Ovary (tissue), 9 donors: ENCODE results near the gene PPP2R2B. TPM values are rescaled to one million over a fixed set of nuclear protein-coding genes. Genes with fewer than 3 reads are reported as not detected.

Experiments
- DNase-seq, 5 donors: peaks; one replicate each; pipeline ENCODE4 v3.0.0-alpha.2; 2019 to 2020
- H3K27ac ChIP-seq, 2 donors: fragments of 200-600 bp; one replicate each; pipeline versions ENCODE4 v1.5.1 to v1.8.0; 2019 to 2022
- H3K27me3 ChIP-seq: fragments of 200-600 bp; one replicate; pipeline ENCODE4 v1.8.0; 2022
- H3K36me3 ChIP-seq: fragments of 200-600 bp; sonication (generic); one replicate; pipeline ENCODE4 v1.5.1; 2019
- H3K4me1 ChIP-seq: one replicate; pipeline ENCODE4 v1.8.1; 2013; ENCODE audit warnings: mild to moderate bottlenecking, moderate library complexity; ENCODE audit not compliant: insufficient read depth
- H3K4me3 ChIP-seq: fragments of 200-600 bp; sonication (generic); one replicate; pipeline ENCODE4 v1.5.1; 2017
- H3K9me3 ChIP-seq, 2 donors: fragments of 200-600 bp in 1 of 2; sonication (generic) in 1 of 2; one replicate each; pipeline versions ENCODE4 v1.5.1 to v1.8.1; 2013 to 2019; ENCODE audit warnings: mild to moderate bottlenecking in 1 of 2, moderate library complexity in 1 of 2
- CTCF ChIP-seq, 3 donors: fragments of 450-650 bp in 2 of 3; fragments of 200-600 bp in 1 of 3; IDR thresholded peaks; one replicate each; pipeline versions ENCODE4 v1.5.1 to v1.8.0; 2016 to 2022; ENCODE audit warnings: antibody characterized with exemption in 3 of 3, mild to moderate bottlenecking in 1 of 3
- EP300 ChIP-seq: sonication (generic); formaldehyde crosslinking; IDR thresholded peaks from one replicate; pipeline ENCODE4 v1.6.1; 2017; ENCODE audit warnings: antibody characterized with exemption
- POLR2A ChIP-seq: fragments of 450-650 bp; IDR thresholded peaks from one replicate; pipeline ENCODE4 v1.6.1; 2017; ENCODE audit warnings: antibody characterized with exemption, mild to moderate bottlenecking, moderate library complexity
- WGBS, 3 donors: extraction: QIAGEN DNeasy Blood & Tissue Kit in 1 of 3; methylation state at CpG; one replicate each; pipeline versions ENCODE4 v1.1.5 to v1.1.7; 2013 to 2017; 5-methylcytosine and 5-hydroxymethylcytosine counted together
- intact Hi-C, 4 donors: fragments of 100-400 bp; cut with DNase I; formaldehyde crosslinking; loops; one replicate each; pipeline versions ENCODE4 v1.11.0 to v1.15.1; 2022 to 2023
- polyA plus RNA-seq, 2 donors: library from polyadenylated mRNA; stranded (reverse); fragments of 200-250 nt in 1 of 2; fragments of 350-450 nt in 1 of 2; fragmentation: Illumina TruSeq in 1 of 2; extraction: RNeasy Lipid Tissue Mini Kit (QIAGEN cat#74804) in 1 of 2; gene quantifications; one replicate each; pipeline ENCODE4 v1.2.3, GENCODE V29; 2013 to 2014
- total RNA-seq, 7 donors: library from RNA; depleted of rRNA in 2 of 7; stranded (reverse); fragments of >200 nt in 2 of 7; fragmentation: NEBNext Ultra II Directional in 3 of 7; extraction: Animal tissue kit (Norgen Biotek cat#: 25700) in 3 of 7; gene quantifications; one replicate each; pipeline versions ENCODE4 v1.1.0 to v1.2.4, GENCODE V29; 2016 to 2023
- donor health status: DM: no; HTN: no; CAD: no; lungs with moderate emphysema.
- donor health status: DM: no; HTN: no; CAD: no.
- donor health status: Bipolar disorder and iron deficiency.
- donor health status: DM: yes; HTN: yes; CAD: no.
- donor health status: DM: no; HTN: no; CAD: no.
- donor health status: DM: yes; HTN: yes; CAD: no.

PPP2R2B gene
- total and polyA plus RNA-seq, 9 donors = 0.12 to 20.8 (median 1.2) TPM; not detected in 1

GRCh38 chr5:146821732-146822131 is 56.8 kb downstream of the PPP2R2B start:
- DNase-seq = no peak
- no peaks in the 10 kb centered on the region for H3K27me3 ChIP-seq
- no peaks in the 10 kb centered on the region for H3K36me3 ChIP-seq
- H3K4me1 ChIP-seq = no peaks in the 10 kb centered on the region
- no peak overlapping the region for H3K27ac ChIP-seq
- WGBS, 3 donors = 79 to 85% (median 83%) methylated on average over 3 of the region's 3 CpGs
- H3K9me3 ChIP-seq = no peaks in the 10 kb centered on the region
- no peak for TF ChIP-seq POLR2A
- no peak for TF ChIP-seq CTCF (IDR thresholded peaks at IDR 0.05)
- no peak for TF ChIP-seq EP300
- no peak overlapping the region for H3K4me3 ChIP-seq
- intact Hi-C loops = no loop called here

GRCh38 chr5:146820987-146821386 is 57.6 kb downstream of the PPP2R2B start:
- H3K27me3 ChIP-seq = no peaks in the 10 kb centered on the region
- intact Hi-C loops = no loop called here
- no peaks in the 10 kb centered on the region for H3K36me3 ChIP-seq
- no peaks in the 10 kb centered on the region for H3K9me3 ChIP-seq
- TF ChIP-seq POLR2A (no peak), EP300 (no peak), CTCF (IDR thresholded peaks at IDR 0.05) (no peak)
- 79 to 84% (median 82%) methylated on average over 3 of the region's 3 CpGs for WGBS, 3 donors
- no peaks in the 10 kb centered on the region for H3K4me1 ChIP-seq
- no peak for DNase-seq
- no peak overlapping the region for H3K27ac ChIP-seq
- no peak overlapping the region for H3K4me3 ChIP-seq

- WGBS, 3 donors = 7 to 21% (median 10%) methylated on average over 2 of the region's 2 CpGs
Measured at GRCh38 chr5:146818822-146819221, 59.7 kb downstream of the PPP2R2B start.

GRCh38 chr5:146817973-146818372 is 60.6 kb downstream of the PPP2R2B start:
- Histone ChIP-seq H3K4me1 (no peaks in the 10 kb centered on the region), H3K27me3 (no peaks in the 10 kb centered on the region), H3K9me3 (no peaks in the 10 kb centered on the region), H3K4me3 (no peak overlapping the region), H3K36me3 (no peaks in the 10 kb centered on the region), H3K27ac (no peak overlapping the region)
- TF ChIP-seq POLR2A (no peak), CTCF (IDR thresholded peaks at IDR 0.05) (no peak), EP300 (no peak)
- intact Hi-C loops = no loop called here
- no peak for DNase-seq
- WGBS, 3 donors = 76 to 84% (median 76%) methylated on average over 4 of the region's 4 CpGs

More at GRCh38 chr5:146818822-146819221, 59.7 kb downstream of the PPP2R2B start:
- TF ChIP-seq EP300 = no peak
- no peak for TF ChIP-seq CTCF (IDR thresholded peaks at IDR 0.05)
- no peak for TF ChIP-seq POLR2A
- H3K36me3 ChIP-seq = no peaks in the 10 kb centered on the region
- no peak overlapping the region for H3K4me3 ChIP-seq
- H3K4me1 ChIP-seq = no peaks in the 10 kb centered on the region
- no peaks in the 10 kb centered on the region for H3K9me3 ChIP-seq
- intact Hi-C loops = no loop called here
- DNase-seq = no peak
- H3K27me3 ChIP-seq = no peaks in the 10 kb centered on the region
- H3K27ac ChIP-seq = no peak overlapping the region
